Adrenal gland (tissue), 12 donors: ENCODE measurements around the gene SLITRK2. TPM values are rescaled to one million over a fixed set of nuclear protein-coding genes. Genes with fewer than 3 reads are reported as not detected.

Experiments
- DNase-seq, 7 donors: peaks; one replicate each; pipeline ENCODE4 v3.0.0-alpha.2; 2019 to 2020
- H3K27ac ChIP-seq, 5 donors: fragments of 200-600 bp; sonication (generic) in 4 of 5; 1 replicate in 3 of 5; 2 replicates in 2 of 5; pipeline versions ENCODE4 v1.5.1 to v1.8.0; 2016 to 2020; ENCODE audit warnings: mild to moderate bottlenecking in 1 of 5
- H3K27me3 ChIP-seq: fragments of 200-600 bp; 2 replicates; pipeline ENCODE4 v1.8.0; 2021
- H3K36me3 ChIP-seq, 2 donors: fragments of 200-600 bp; replicated peaks in 1 of 2; 1 replicate in 1 of 2; 2 replicates in 1 of 2; pipeline versions ENCODE4 v1.5.1 to v1.8.0; 2018 to 2022
- H3K4me1 ChIP-seq, 2 donors: fragments of 200-600 bp; replicated peaks in 1 of 2; 1 replicate in 1 of 2; 2 replicates in 1 of 2; pipeline versions ENCODE4 v1.5.1 to v1.8.0; 2018 to 2021
- H3K4me3 ChIP-seq, 4 donors: fragments of 200-600 bp; sonication (generic) in 3 of 4; one replicate each; pipeline ENCODE4 v1.5.1; 2016 to 2018
- H3K9me3 ChIP-seq, 3 donors: fragments of 200-600 bp; sonication (generic) in 1 of 3; replicated peaks in 1 of 3; 1 replicate in 2 of 3; 2 replicates in 1 of 3; pipeline versions ENCODE4 v1.5.1 to v1.8.0; 2016 to 2021
- CTCF ChIP-seq, 6 experiments: fragments of 450-650 bp in 4 of 6; fragments of 200-600 bp in 2 of 6; sonication (generic) in 1 of 6; IDR thresholded peaks; 1 replicate in 5 of 6; 2 replicates in 1 of 6; pipeline versions ENCODE4 v1.5.1 to v1.8.0; 2016 to 2021; ENCODE audit warnings: antibody characterized with exemption in 6 of 6, mild to moderate bottlenecking in 2 of 6, moderate library complexity in 1 of 6
- POLR2A ChIP-seq, 2 donors: fragments of 450-650 bp; IDR thresholded peaks; one replicate each; pipeline ENCODE4 v1.6.1; 2017; ENCODE audit warnings: antibody characterized with exemption in 2 of 2, mild to moderate bottlenecking in 2 of 2, moderate library complexity in 1 of 2
- WGBS, 4 donors: extraction: QIAGEN DNeasy Blood & Tissue Kit in 2 of 4; methylation state at CpG; one replicate each; pipeline versions ENCODE4 v1.1.5 to v1.1.7; 2013 to 2017; 5-methylcytosine and 5-hydroxymethylcytosine counted together
- intact Hi-C, 2 donors: fragments of 100-400 bp; cut with DNase I; formaldehyde crosslinking; loops; one replicate each; pipeline versions ENCODE4 v1.14.1 to v1.15.0; 2022 to 2023
- polyA plus RNA-seq, 3 donors: library from polyadenylated mRNA; stranded (reverse); fragments of 200-250 nt in 2 of 3; fragments of 350-450 nt in 1 of 3; fragmentation: Illumina TruSeq in 1 of 3; extraction: RNeasy Lipid Tissue Mini Kit (QIAGEN cat#74804) in 1 of 3; gene quantifications; one replicate each; pipeline ENCODE4 v1.2.3, GENCODE V29; 2013 to 2014
- small RNA-seq, 2 donors: library from RNA; depleted of rRNA; stranded (forward); fragments of <200 nt; gene quantifications; one replicate each; pipeline ENCODE3, GENCODE V24; 2016
- total RNA-seq, 9 donors: library from RNA; depleted of rRNA in 4 of 9; stranded (reverse); fragments of >200 nt in 4 of 9; fragments of 120-200 nt in 1 of 9; fragmentation: NEBNext Ultra II Directional in 1 of 9; extraction: Animal tissue kit (Norgen Biotek cat#: 25700) in 1 of 9; gene quantifications; one replicate each; pipeline versions ENCODE4 v1.1.0 to v1.2.4, GENCODE V29; 2013 to 2023
- donor health status: healthy with polysubstance abuse.
- donor health status: Bipolar disorder and iron deficiency.
- donor health status: DM: yes; HTN: yes; CAD: no.
- donor health status: DM: no; HTN: no; CAD: no.
- donor health status: DM: no; HTN: no; CAD: no.
- donor health status: DM: yes; HTN: yes; CAD: no.

Gene SLITRK2
- total and polyA plus RNA-seq, 12 donors, result 0.04 to 0.61 (median 0.14) TPM

DNA sequence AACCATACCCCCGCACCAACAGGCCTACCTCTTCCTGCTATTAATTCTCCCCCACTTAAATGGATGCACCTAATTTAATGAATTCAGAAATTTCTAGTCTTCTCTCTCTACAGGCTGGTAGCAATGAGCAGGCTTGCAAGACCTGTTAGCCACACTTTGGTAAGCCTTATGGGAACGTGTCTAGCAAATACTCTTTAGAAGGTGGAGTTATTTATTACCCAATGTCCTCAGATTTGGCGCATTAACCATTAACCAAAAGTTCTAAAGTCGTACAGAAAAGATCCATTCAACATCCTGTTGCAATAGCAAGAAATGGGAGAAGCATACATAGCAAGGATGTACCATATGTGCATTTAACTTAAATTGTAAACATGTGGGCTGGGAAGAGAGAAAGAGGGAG, 47.5 kb downstream of the SLITRK2 start:
- Histone ChIP-seq H3K27me3 (no peaks in the 10 kb centered on the region), H3K4me1 (no peaks in the 10 kb centered on the region), H3K36me3 (no peaks in the 10 kb centered on the region), H3K4me3 (no peak overlapping the region), H3K27ac (no peak overlapping the region), H3K9me3 (no peaks in the 10 kb centered on the region)
- 52 to 71% (median 57%) methylated on average over 4 of the region's 4 CpGs for WGBS, 4 donors
- intact Hi-C loops, result no loop called here
- no peak for DNase-seq
- TF ChIP-seq POLR2A (IDR thresholded peaks at IDR 0.05) (no peak), CTCF (IDR thresholded peaks at IDR 0.05) (no peak)

Small RNAs within 50 kb of the gene (small RNA-seq; reads per million reads assigned to genes)
- 0 reads per million in 2 donors for gene AL109653.1
